Fibroblast of skin of left quadriceps (primary cell): ENCODE results near the gene PRPH.
"Not testable (repeated sequence)": the region's sequence is repeated elsewhere in the genome, so short reads cannot be mapped to it uniquely, and the experiment has no call there.

ENCODE experiments used
- DNase-seq, 2 experiments: peaks; one replicate each; pipeline ENCODE4 v3.0.0-alpha.2; 2013; ENCODE audit warnings: low read depth in 2 of 2

Gene PRPH

GRCh38 chr12:49301760-49302159, 6.8 kb downstream of the PRPH start:
- DNase-seq = no peak

GRCh38 chr12:49304161-49304560, 9.2 kb downstream of the PRPH start:
- no peak for DNase-seq

- no peak for DNase-seq
Measured at GRCh38 chr12:49305762-49306510, 11.0 kb downstream of the PRPH start.

GRCh38 chr12:49309386-49309785, 14.4 kb downstream of the PRPH start:
- no peak for DNase-seq

- not testable (repeated sequence) for DNase-seq
Measured at GRCh38 chr12:49310451-49311000, 15.6 kb downstream of the PRPH start.

GRCh38 chr12:49314811-49315210, 19.9 kb downstream of the PRPH start:
- DNase-seq = no peak

- DNase-seq = not testable (repeated sequence)
Measured at GRCh38 chr12:49317118-49317517, 22.2 kb downstream of the PRPH start.

GRCh38 chr12:49320411-49321103, 25.6 kb downstream of the PRPH start:
- DNase-seq = not testable (repeated sequence)

- DNase-seq = no peak
Measured at GRCh38 chr12:49322367-49322707, 27.4 kb downstream of the PRPH start.

- peak; percentile 97 to 98 for DNase-seq
Measured at GRCh38 chr12:49322708-49323523, 28.0 kb downstream of the PRPH start, which contains the start of gene TROAP. Gene TROAP, plus strand, starts transcription at chr12:49323255. Its CDS starts 354 bp downstream, at chr12:49323609.

GRCh38 chr12:49323524-49324097, 28.7 kb downstream of the PRPH start:
- no peak for DNase-seq

- DNase-seq = no peak
Measured at GRCh38 chr12:49325606-49326005, 30.7 kb downstream of the PRPH start.

- no peak for DNase-seq
Measured at GRCh38 chr12:49327368-49327767, 32.4 kb downstream of the PRPH start.

GRCh38 chr12:49327887-49328286, 32.9 kb downstream of the PRPH start:
- DNase-seq = no peak

GRCh38 chr12:49328816-49329215, 33.9 kb downstream of the PRPH start:
- DNase-seq = no peak

- DNase-seq = no peak
Measured at GRCh38 chr12:49330032-49330619, 35.2 kb downstream of the PRPH start.

- no peak for DNase-seq
Measured at GRCh38 chr12:49330631-49331379, 35.9 kb downstream of the PRPH start.

GRCh38 chr12:49331380-49332222, 36.7 kb downstream of the PRPH start:
- peak in 1 of 2 experiments; percentile 32 for DNase-seq

GRCh38 chr12:49332441-49332861, 37.5 kb downstream of the PRPH start:
- no peak for DNase-seq
